Measurements from ENCODE around the gene PPP2R1B.

Gene PPP2R1B

DNA sequence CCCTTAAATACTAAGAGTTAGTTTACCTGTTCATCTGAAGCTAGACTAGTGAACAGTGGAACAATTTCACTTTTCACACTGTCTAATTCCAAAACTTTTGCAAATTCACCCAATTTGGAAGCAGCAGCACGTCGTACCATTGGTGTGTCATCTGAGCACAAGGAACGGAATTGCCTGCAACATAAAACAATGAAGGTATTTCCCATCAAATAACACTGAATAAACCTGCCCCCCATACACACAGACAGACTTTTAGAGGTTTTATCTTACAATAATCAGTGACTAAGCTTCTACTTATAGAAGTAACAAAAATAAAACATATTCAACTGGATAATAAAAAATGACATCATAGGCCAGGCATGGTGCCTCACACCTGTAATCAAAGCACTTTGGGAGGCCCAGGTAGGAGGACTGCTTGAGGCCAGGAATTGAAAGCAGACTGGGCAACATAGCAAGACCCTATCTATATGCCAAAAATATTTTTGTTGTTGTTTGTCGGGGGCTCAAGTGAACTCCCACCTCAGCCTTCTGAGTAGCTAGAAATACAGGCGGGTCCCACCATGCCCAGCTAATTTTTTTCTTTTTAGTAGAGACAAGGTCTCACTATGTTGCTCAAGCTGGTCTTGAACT is 6.3 kb downstream of the PPP2R1B start:
- no peak for DNase-seq (ENCODE audit: low read depth, low spot score)

DNA sequence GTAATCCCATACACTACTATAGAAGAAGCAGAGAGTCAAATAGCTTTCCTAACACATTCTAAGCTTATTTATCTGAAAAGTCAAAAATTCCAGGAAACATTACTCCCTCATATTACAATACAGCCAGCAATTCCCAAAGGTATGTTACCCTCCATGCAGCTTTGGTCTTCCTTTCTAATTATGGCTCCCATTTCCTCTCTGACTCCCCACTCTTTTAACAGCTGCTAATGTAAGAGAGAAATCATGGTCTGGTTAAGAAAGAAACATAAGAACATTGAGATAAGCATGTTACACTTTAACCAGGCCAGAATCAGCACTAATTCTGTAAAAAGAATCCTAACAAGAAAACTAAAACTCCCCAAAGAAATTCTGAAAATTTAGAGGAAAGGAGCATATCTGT is 6.8 kb downstream of the PPP2R1B start:
- DNase-seq (ENCODE audit: low read depth, low spot score), result no peak
- H3K4me3 ChIP-seq (ENCODE audit: low read length), result no peak overlapping the region

More for the DNA sequence above, 6.3 kb downstream of the PPP2R1B start:
- no peak overlapping the region for H3K4me3 ChIP-seq (ENCODE audit: low read length)

DNA sequence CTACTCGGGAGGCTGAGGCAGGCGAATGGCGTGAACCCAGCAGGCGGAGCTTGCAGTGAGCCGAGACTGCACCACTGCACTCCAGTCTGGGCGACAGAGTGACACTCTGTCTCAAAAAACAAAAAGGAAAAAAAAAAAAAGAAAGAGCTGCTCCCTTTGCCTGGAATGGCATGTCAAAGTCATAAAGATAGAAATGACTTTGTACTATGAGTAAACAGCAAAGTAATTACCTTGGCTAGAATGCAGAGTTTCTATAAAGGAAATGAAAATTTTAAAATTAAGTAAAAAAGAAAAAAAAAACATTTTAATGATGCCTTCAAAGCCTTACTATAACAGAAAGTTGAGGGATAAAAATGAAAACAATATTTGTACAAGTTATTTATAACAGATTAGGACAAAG is 10.1 kb downstream of the PPP2R1B start:
- no peak overlapping the region for H3K4me3 ChIP-seq (ENCODE audit: low read length)
- no peak for DNase-seq (ENCODE audit: low read depth, low spot score)

DNA sequence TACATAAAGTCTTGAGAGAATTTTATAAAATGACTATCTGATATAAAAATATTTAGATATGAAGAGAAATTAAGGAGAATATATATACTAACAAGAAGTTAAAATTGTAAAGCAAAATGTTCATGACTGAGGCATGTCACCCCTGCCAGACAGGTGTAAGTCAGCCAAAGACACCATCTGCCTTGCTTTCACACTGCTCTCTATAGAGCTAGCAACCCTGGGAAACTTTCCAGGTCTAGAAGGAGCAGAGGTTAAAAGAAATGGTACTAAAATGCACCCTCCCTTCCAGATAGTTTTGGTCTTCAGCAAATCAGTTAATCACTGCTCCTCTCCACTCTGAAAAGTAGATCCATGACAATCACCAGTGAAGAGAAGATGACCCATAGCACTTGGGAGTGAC is 16.5 kb downstream of the PPP2R1B start:
- H3K4me3 ChIP-seq (ENCODE audit: low read length), result no peak overlapping the region
- DNase-seq (ENCODE audit: low read depth, low spot score), result no peak

DNA sequence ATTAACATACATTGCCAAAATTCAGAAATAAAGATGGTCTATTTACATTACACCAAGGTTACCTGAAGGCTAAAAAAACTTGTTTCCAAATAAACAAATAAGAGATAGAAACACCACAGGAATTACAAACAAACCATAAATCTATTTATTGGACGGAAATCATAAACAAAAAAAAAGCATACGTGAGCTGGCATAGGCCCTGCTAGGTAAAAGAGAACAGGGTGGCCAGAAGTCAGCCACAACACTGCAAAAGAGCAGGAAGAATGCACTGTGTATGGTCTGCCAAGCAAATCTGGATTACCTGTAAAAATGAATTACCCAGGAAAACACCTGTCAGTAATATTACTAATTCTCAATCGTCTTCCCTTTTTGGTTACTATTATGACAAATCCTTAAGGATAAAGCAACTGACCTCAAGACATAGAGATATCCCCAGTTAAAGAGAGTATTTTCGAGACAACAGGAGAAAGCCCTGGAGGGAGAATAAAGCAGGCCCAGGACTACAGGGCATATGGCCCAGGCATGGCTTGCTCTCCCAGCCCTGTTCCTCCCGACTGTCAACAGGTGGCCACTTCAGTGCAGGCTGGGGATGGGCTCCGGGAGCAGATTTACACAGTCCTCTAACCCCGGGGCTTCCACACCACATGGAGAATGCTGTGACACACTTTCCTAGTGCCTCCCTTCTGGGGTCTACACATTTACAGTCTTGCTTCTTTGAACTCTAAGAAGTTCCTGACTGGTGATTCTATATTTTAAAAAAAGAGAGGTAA is 18.0 kb downstream of the PPP2R1B start:
- DNase-seq (ENCODE audit: low read depth, low spot score), result no peak
- no peak overlapping the region for H3K4me3 ChIP-seq (ENCODE audit: low read length)

DNA sequence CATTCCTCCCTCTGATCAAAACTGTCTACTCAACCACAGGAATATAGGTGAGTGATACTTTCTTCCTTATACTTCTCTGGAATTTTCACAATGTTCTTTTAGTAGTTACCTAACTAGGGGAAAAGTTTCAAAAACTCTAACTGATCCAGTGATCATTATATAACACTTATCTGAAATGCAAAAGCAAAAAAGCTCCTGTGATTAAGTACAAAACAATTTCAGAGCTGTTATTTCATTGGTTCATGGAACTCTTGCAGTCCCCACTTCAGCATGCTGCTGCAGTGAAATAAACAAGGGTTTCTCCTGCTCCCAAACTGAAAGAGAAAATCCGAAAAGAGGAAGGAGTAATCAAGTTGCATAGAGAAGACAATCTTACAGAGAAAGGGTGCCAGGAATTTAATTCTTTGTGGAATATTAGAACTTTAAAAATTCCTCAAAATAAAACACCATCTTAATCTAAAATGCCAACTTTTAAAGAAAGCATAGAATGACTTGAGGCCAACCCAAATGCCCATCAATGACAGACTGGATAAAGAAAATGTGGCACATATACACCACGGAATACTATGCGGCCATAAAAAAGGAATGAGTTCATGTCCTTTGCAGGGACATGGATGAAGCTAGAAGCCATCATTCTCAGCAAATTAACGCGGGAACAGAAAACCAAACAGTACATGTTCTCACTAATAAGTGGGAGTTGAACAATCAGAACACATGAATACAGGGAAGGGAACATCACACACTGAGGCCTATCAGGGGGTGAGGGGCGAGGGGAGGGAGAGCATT is 20.3 kb downstream of the PPP2R1B start:
- DNase-seq (ENCODE audit: low read depth, low spot score), result no peak
- H3K4me3 ChIP-seq (ENCODE audit: low read length), result no peak overlapping the region

DNA sequence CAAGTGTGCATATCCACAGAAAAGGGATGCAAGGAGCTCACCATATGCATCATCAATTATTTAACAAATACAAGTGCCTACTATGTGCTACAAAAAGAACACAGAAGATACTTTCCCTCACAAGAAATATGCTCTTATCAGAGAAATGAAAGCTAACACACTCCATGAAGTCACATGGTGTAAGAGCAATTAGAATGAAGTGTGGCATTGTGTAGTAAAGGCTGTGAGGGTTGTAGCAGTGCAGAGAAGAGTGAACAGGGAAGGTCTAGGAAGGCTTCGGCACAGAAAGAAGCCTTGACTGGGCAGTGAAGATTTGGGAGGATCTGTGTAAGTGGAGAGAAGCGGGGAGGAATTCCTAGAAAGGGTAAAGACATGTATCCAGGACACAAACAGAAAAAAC is 22.5 kb downstream of the PPP2R1B start:
- no peak overlapping the region for H3K4me3 ChIP-seq (ENCODE audit: low read length)
- no peak for DNase-seq (ENCODE audit: low read depth, low spot score)

DNA sequence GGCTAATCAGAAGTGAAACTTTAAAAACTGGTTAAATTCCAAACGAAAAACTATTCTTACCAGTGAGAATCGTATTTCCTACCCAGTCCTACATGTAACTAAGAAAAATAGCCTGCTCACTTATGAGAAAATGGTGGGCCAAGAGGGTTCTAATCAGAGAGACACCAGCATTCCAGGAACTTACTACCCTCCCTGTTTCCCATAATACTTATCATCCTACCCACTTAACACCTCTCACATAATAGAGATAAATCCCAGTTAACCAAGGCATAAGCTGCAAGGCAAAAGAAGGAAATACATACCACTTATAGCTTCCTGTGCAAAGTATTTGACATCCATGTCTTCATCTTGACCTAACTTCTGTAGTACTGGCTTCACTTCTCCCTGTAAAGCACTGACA is 24.4 kb downstream of the PPP2R1B start:
- no peak overlapping the region for H3K4me3 ChIP-seq (ENCODE audit: low read length)
- DNase-seq (ENCODE audit: low read depth, low spot score), result no peak

DNA sequence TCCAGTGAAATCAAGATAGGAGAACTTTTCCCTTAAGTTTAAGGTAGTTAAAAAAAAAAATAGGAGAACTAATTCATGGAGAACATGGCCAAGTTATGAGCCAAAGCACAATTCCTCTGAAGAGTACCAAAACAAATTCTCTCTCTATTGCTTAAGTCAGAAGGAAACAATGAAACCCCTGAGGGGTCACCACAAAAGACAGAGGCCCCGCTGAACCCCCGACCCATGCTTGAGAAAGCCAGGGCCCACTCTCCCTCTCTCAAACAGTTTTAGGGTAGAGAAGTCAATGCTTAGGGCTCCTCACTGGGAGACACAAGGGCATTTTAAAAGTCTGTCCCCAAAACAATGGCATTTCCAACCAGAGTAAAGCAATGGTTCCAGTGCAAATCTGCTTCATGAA is 26.9 kb downstream of the PPP2R1B start:
- no peak overlapping the region for H3K4me3 ChIP-seq (ENCODE audit: low read length)
- no peak for DNase-seq (ENCODE audit: low read depth, low spot score)

DNA sequence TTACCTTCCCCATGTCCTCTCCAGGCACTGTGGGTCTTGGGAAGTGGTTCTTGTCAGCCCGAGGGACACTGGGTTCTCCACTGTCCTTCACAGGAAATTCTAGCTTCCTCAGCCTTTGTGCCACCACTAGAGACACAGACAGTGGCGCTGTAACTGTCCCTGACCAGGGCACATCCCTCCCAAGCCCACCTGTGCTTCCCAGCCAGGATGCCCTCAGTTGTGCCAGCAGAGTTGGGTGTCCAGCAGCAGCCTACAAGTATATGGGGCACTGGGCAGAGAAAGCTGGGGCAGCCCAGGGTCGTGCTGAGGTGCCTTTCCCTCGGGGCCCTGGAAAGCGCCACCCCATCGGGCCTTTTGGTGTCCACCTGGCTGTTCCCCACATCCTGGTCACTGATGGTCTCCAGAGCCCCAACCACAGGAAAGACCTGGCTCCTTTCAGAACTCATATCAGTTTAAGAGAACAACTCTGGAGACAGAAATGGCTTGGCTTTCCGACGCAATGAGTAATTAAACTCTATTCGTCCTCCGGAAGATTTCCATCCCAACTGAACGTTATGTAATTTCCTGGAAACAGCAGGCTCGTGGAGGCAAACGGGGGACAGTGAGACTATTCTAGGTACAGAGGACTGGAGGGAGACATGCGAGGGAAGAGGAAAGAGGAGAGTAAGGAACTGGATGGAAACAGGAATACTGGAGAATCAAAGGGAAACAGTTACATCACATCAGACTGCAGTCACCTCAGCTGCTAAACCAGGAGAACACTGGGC is 28.6 kb downstream of the PPP2R1B start:
- DNase-seq (ENCODE audit: low read depth, low spot score), result no peak

DNA sequence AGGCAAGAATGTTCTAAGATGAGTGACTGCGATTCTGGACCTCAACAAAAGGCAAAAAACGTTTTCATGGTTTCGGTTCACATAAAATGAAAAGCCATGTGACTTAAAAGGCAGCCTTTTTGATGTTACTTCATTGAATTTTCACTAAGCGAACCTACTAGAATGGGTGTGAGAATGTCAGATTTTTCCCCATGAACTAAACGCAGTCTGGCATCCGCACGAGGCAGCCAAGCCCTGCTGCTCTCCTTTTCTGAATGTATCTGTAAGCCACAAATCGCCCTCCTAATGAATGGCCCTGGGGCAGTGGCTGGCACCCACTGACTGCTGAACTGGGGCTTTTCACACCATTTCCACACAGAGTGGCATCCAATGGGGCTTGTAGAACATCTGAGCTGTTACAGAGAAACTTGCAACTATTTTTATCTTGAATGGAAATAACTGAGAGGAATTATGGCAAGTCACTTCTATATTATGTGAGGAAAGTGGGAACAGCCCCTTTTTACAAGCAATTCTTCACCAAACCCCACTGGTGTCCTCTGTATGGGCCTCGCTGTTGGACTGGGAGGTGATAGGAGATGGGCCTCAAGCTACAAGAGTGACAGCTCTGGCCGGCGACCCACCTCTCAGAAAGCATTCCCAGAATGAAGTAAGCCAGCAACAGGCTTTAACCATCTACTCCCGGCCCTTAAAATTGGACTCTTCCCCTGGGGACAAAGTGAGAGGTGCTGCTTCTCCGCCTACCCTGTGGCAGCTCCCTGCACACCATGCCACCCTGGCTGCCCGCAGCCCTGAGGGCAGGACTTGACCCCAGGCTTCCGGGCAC is 29.4 kb downstream of the PPP2R1B start:
- H3K4me3 ChIP-seq (ENCODE audit: low read length), result no peak overlapping the region
- no peak for DNase-seq (ENCODE audit: low read depth, low spot score)

More for the DNA sequence above, 28.6 kb downstream of the PPP2R1B start:
- no peak overlapping the region for H3K4me3 ChIP-seq (ENCODE audit: low read length)

DNA sequence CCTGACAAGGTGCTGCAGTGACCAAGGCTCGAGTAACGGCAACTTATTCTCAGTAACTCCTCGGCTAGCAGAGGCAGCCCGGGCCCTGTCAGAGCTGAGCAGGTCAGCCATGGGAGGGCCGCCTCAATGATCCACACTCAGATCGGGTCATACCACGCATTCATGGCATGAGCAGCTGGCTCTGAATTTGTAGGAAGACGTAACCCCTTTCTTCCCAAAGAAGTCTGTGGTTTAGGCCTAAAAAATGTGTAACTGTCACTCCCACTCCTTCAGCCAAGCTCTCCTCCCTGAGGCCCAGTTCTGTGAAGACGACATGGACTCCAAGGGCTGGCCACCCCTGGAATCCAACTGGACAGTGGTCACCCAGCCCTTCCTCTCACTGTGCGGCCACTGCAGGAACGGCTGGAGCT is 30.0 kb downstream of the PPP2R1B start:
- H3K4me3 ChIP-seq (ENCODE audit: low read length), result no peak overlapping the region
- DNase-seq (ENCODE audit: low read depth, low spot score), result no peak

DNA sequence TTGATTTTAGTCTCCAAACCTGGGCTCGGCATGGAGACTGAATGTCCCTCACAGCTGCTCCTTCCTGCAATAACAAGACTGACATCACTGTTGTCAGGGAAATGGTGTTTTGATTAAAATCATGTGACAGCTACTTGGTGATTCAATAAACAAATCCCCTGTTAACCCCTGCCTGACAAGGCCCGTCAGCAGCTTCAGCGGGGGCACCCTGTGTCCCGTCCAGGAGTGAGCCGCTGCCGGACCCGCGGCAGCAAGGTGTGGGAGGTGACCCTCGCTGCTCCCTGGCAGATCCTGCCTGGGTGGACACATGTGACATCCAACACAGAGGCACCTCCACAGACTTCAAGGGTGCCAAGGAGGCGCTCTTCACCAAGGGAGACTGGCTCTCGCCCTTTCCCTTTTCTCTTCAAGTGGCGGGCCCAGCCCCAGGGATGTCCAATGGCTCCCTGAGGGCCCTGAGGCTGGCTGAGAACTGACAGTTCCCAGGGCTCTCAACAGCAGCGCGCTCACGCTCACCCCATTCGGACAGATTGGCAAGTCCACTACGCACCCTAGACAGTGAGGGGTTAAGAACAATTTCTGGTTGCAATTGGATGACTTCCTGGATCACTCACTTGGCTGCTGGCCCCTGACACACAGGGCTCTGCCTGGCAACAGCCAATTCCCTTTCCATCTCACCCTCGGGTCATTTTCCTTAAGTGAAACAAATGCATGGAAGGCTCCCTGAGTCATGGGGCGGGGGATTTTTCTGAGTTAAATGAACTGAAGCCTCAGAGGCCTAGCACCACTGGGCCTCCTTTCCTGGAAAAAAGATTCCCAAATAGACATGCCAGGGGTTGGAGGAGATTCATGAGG is 30.7 kb downstream of the PPP2R1B start:
- no peak for DNase-seq (ENCODE audit: low read depth, low spot score)
- H3K4me3 ChIP-seq (ENCODE audit: low read length), result no peak overlapping the region

DNA sequence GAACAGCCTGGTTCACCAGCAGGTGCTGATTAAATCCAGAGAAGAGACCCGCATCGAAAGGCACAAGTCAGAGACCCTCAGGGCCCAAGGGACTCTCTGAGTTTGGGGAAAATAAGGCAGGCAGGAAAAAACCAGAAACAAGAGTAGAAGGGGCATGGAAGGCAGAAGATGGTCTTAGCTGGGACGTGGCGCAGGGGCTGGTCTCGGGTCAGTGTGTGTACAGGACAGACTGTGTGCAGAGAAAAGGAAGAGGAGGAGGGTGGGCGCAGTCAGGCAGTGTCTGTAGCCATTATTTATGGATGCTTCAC is 31.3 kb downstream of the PPP2R1B start:
- H3K4me3 ChIP-seq (ENCODE audit: low read length), result no peak overlapping the region
- DNase-seq (ENCODE audit: low read depth, low spot score), result no peak

DNA sequence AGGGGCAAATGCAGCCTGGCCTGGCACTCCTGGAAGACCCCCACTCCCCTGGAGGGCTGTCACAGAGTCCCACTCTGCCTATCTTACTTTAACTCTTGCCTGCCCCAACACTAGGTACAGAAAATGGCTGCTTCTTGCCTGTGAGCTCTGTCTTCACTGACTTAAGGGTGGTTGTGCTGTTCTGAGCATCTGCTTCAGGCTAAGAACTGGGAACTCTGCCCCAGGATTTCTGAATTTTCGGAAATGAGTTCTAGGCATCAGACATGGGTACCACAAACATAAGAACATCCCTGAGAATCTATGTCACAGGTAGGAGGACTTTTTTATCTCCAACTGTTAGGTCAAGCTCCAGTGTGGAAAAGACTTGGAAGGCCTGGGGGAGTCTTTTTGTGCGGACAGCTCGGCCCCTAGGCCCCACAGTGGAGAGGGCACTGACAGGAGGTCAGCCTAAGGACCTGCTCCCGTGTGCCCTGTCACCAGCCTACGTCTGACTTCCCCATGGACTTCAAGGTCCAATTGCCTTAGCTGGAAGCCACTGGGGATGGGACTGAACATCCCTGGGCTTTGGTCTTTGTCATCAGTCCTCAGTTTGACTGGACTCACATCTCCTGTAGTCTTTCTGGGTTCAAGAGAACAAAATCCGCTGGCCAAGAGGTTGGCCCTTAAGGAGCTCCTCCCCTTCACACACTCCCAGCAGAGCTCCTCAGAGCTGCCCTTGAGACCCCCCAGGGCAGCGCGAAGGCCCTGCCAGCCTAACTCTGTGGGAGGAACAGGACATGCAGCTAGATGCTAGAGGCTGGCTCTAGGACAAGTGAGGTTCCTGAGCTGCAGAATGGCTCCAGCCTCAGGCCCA is 31.9 kb downstream of the PPP2R1B start:
- no peak for DNase-seq (ENCODE audit: low read depth, low spot score)
- H3K4me3 ChIP-seq (ENCODE audit: low read length), result no peak overlapping the region

DNA sequence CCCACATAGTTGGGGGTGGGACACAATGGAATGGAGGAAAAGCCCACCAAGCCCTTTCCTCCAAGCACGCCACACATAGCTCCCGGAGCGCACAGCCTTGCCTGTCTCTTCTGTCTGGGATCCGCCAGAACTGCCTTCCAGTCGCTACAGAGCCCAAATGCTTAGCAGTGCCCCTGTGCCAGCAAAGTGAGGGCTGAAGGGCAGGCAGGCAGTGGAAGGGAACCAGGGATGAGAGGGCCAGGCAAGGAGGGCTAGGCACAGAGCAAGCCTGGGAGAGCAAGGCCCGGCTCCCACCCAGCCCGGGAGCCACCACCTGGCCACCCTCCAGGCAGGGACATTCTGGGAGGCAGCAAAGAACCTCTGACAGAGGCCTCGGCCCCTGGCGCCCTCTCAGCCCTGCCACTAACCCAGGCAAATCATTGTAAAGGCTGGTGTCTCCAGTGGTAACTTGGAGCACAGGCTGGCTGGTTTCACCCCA is 32.5 kb downstream of the PPP2R1B start:
- DNase-seq (ENCODE audit: low read depth, low spot score), result no peak

DNA sequence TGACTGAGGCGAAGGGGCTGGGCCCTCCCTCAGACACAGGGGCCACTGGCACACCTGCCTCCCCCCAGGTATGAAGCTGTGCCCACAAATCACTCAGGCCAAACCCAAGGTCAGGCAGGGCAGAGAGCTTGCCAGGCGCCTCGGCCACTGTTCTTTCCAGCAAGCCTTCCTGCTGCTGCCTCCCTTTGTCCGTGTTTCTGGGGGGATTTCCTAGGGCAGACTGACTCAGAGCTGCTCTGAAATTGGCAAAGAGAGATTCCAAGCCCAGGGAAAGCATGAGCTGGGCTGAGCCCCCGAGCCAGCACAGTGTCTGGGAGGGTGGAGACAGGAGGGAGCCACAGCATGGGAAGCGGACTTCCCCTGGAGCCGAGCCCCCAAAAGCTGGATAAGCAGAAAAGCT is 33.2 kb downstream of the PPP2R1B start:
- DNase-seq (ENCODE audit: low read depth, low spot score), result no peak
- no peak overlapping the region for H3K4me3 ChIP-seq (ENCODE audit: low read length)

More for the DNA sequence above, 32.5 kb downstream of the PPP2R1B start:
- H3K4me3 ChIP-seq (ENCODE audit: low read length), result no peak overlapping the region

Measured in Jurkat, Clone E6-1 (cell line).